HG02885 (cell line): ENCODE measurements around the gene ETV7.
"Not testable (repeated sequence)": the region's sequence is repeated elsewhere in the genome, so short reads cannot be mapped to it uniquely, and the experiment has no call there.

ENCODE experiments used
- ATAC-seq: cut with Tn5 transposase; IDR thresholded peaks from one replicate; pipeline ENCODE4 v1.9.1; 2021; ENCODE audit warnings: mild to moderate bottlenecking; ENCODE audit not compliant: unreplicated experiment, poor library complexity

The ETV7 gene

DNA sequence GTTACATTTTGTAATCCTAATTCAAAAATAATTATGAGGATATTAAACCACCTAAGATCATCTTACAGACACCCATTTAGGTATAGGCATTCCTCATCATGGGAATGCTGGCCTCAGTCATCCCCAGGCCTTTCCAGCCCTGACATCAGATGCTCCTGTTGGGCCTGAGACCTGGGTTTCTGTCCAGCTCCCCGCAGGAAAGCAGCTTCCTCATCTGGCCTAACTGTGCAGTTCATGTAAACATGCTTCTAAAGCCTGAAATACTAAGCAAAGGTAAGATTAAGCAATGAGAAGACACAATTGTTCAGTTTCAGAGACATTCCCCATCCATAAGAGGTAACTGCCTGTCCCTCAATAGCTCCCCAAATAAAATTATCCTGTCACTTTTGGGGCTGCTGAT, 19.0 kb downstream of the ETV7 start:
- ATAC-seq, result no peak

- no peak for ATAC-seq
Observed at GRCh38 chr6:36367743-36368142, 19.7 kb downstream of the ETV7 start.

- peak; percentile 47 for ATAC-seq
Observed at GRCh38 chr6:36364669-36365479, 22.6 kb downstream of the ETV7 start.

- ATAC-seq, result not testable (repeated sequence)
Observed at GRCh38 chr6:36364061-36364635, 23.3 kb downstream of the ETV7 start.

- not testable (repeated sequence) for ATAC-seq
Observed at GRCh38 chr6:36363371-36363752, 24.1 kb downstream of the ETV7 start.

DNA sequence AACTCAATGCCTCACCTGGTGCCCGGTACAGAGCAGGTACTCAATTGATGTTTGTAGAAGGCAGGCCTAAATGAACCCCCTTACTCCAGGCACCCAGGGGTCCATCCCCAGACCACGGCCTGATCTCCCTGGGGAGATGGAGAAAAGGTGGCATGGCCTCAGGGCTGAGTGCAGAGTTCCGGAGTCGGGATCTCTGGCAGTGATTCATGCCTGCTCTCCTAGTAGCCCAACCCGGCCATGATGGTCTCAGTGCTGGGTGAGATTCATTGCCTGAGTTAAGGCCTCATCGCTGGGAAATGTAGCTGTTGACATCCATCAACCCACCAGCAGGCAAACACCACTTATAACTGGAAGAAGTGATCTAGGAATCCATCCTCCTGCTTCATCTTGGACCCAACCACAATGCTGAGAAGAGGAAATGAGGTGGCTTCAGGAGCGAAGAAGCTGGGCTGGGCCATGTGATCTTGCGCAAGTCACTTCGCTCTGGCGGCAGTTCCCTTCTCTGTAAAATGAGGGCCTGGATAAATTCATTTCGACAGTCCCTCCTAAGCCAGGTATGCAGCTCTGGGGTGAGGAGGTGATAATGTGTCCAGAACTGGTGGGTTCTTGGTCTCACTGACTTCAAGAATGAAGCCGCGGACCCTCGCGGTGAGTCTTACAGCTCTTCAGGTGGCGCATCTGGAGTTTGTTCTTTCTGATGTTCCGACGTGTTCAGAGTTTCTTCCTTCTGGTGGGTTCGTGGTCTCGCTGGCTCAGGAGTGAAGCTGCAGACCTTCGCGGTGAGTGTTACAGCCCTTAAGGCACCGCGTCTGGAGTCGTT, 24.7 kb downstream of the ETV7 start:
- no peak for ATAC-seq

GRCh38 chr6:36361071-36361470, 26.4 kb downstream of the ETV7 start:
- peak; percentile 28 for ATAC-seq

DNA sequence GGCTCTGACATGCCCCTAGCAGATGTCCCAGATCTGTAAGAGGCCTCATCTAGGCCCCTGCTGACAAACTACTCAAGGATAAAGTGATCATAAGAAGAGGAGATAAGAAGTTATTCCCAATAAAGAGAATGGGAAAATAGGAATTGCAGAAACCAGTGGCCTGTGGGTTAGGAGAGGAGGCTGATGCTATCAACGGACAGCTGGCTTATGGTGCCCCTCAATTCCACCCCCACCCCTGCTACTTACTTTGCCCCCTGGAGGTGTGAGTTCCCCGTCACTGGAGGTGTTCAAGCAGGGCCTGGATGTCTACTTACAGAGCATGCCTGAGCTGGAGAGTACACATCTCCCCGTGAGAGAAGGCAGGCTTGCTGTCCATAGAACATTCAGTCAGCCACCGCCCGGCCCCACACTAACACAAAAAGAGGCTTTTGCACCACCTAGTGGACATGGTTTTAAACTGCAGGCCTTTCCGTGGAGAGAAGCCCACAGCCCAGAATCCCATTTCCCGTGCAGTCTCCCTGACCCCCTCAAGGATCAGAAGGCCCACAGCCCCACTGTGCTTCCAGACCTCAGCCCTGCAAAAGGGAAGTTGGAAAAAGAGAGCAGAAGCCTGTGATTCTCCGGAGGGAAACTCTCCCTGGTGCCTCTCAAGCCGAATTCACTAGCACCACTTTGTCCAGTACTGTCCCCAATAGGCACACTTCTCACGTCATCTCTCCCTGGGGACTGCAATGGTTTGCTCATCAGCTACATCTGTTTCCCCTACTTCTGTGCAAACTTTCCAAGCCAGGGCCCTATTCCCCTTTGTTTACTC, 27.0 kb downstream of the ETV7 start:
- ATAC-seq, result peak; percentile 56

- peak; percentile 39 for ATAC-seq
Observed at GRCh38 chr6:36358226-36358915, 29.1 kb downstream of the ETV7 start.

- peak; percentile 23 for ATAC-seq
Observed at GRCh38 chr6:36357872-36358225, 29.6 kb downstream of the ETV7 start.

GRCh38 chr6:36355819-36356218, 31.6 kb downstream of the ETV7 start:
- no peak for ATAC-seq

- no peak for ATAC-seq
Observed at GRCh38 chr6:36353411-36353915, 34.0 kb downstream of the ETV7 start.

DNA sequence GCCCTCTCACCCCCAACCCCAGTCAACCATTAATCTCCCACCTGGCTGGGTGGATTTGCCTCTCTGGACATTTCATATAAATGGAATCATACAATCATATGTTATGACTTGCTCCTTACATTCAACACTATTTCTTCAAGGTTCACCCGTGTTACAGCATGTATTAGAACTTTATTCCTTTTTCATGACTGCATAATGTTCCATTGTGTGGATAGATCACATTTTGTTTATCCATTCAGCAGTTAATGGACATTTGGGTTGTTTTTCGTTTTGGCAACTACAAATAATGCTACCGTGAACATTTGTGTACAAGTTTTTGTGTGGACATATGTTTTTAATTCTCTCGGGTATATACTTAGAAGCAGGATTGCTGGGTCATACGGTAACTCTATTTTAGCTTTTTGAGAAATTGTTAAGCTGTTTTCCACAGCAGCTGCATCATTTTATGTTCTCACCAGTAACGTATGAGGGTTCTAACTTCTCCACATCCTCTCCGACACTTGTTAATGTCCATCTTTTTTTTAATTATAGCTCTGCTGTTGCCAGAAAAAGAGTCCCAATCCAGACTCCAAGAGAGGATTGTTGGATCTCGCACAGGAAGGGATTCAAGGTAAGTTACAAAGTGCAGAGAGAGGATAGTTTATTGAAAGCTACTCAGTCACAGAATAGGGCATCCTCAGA, 34.9 kb downstream of the ETV7 start:
- ATAC-seq, result no peak

GRCh38 chr6:36350681-36351571, 36.5 kb downstream of the ETV7 start:
- no peak for ATAC-seq

GRCh38 chr6:36350082-36350481, 37.4 kb downstream of the ETV7 start:
- no peak for ATAC-seq

- ATAC-seq, result no peak
Observed at GRCh38 chr6:36349240-36349639, 38.2 kb downstream of the ETV7 start.

GRCh38 chr6:36347621-36348020, 39.8 kb downstream of the ETV7 start:
- no peak for ATAC-seq
